Measurements from ENCODE around the gene TRIM8.

Gene TRIM8

GRCh38 chr10:102678842-102679289 lies 34.6 kb downstream of the TRIM8 start:
- TF ChIP-seq CTCF (IDR thresholded peaks at IDR 0.05; ENCODE audit: insufficient read depth, low read length) (peak; percentile 69), SPI1 (IDR thresholded peaks at IDR 0.05; ENCODE audit: borderline replicate concordance, low read depth) (no peak), POLR2AphosphoS5 (IDR thresholded peaks at IDR 0.05; ENCODE audit: low read depth) (no peak)
- Histone ChIP-seq H3K4me3 (replicated peaks; ENCODE audit: insufficient read depth, low read length) (no peak overlapping the region), H3K27ac (replicated peaks) (no peak overlapping the region), H3K27me3 (ENCODE audit: insufficient read depth, poor library complexity, severe bottlenecking) (no peaks in the 10 kb centered on the region)
- DNase-seq (ENCODE audit: low read depth in 1 of 2, low spot score in 1 of 2) = peak in 1 of 2 experiments; percentile 55

- no peak overlapping the region for H3K27ac ChIP-seq (replicated peaks)
- H3K4me3 ChIP-seq (replicated peaks; ENCODE audit: insufficient read depth, low read length) = no peak overlapping the region
- no peak for DNase-seq (ENCODE audit: low read depth in 1 of 2, low spot score in 1 of 2)
- H3K27me3 ChIP-seq (ENCODE audit: insufficient read depth, poor library complexity, severe bottlenecking) = no peaks in the 10 kb centered on the region
- TF ChIP-seq REST (IDR thresholded peaks at IDR 0.05; ENCODE audit: insufficient replicate concordance, low read depth) (no peak), SPI1 (IDR thresholded peaks at IDR 0.05; ENCODE audit: borderline replicate concordance, low read depth) (no peak), CTCF (IDR thresholded peaks at IDR 0.05; ENCODE audit: insufficient read depth, low read length) (no peak), GABPA (IDR thresholded peaks at IDR 0.05; ENCODE audit: low read depth) (no peak), POLR2AphosphoS5 (IDR thresholded peaks at IDR 0.05; ENCODE audit: low read depth) (no peak)
Measured at GRCh38 chr10:102679596-102679995, 35.3 kb downstream of the TRIM8 start.

- Histone ChIP-seq H3K27me3 (ENCODE audit: insufficient read depth, poor library complexity, severe bottlenecking) (no peaks in the 10 kb centered on the region), H3K4me3 (replicated peaks; ENCODE audit: insufficient read depth, low read length) (no peak overlapping the region), H3K27ac (replicated peaks) (no peak overlapping the region)
- DNase-seq (ENCODE audit: low read depth in 1 of 2, low spot score in 1 of 2) = no peak
- TF ChIP-seq GABPA (IDR thresholded peaks at IDR 0.05; ENCODE audit: low read depth) (no peak), REST (IDR thresholded peaks at IDR 0.05; ENCODE audit: insufficient replicate concordance, low read depth) (no peak), SPI1 (IDR thresholded peaks at IDR 0.05; ENCODE audit: borderline replicate concordance, low read depth) (no peak), CTCF (IDR thresholded peaks at IDR 0.05; ENCODE audit: insufficient read depth, low read length) (no peak), POLR2AphosphoS5 (IDR thresholded peaks at IDR 0.05; ENCODE audit: low read depth) (no peak)
Measured at GRCh38 chr10:102681696-102682095, 37.4 kb downstream of the TRIM8 start.

GRCh38 chr10:102682416-102682815 lies 38.1 kb downstream of the TRIM8 start:
- TF ChIP-seq SPI1 (IDR thresholded peaks at IDR 0.05; ENCODE audit: borderline replicate concordance, low read depth) (no peak), CTCF (IDR thresholded peaks at IDR 0.05; ENCODE audit: insufficient read depth, low read length) (no peak), REST (IDR thresholded peaks at IDR 0.05; ENCODE audit: insufficient replicate concordance, low read depth) (no peak), POLR2AphosphoS5 (IDR thresholded peaks at IDR 0.05; ENCODE audit: low read depth) (no peak), GABPA (IDR thresholded peaks at IDR 0.05; ENCODE audit: low read depth) (no peak)
- H3K27ac ChIP-seq (replicated peaks) = no peak overlapping the region
- no peaks in the 10 kb centered on the region for H3K27me3 ChIP-seq (ENCODE audit: insufficient read depth, poor library complexity, severe bottlenecking)
- no peak overlapping the region for H3K4me3 ChIP-seq (replicated peaks; ENCODE audit: insufficient read depth, low read length)
- no peak for DNase-seq (ENCODE audit: low read depth in 1 of 2, low spot score in 1 of 2)

Data from HL-60 (cell line).